Lower leg skin (tissue), 3 donors: ENCODE data around the gene ZNF613.

Source experiments
- CTCF ChIP-seq, 3 donors: fragments of 450-650 bp; IDR thresholded peaks; one replicate each; pipeline ENCODE4 v1.5.1; 2016; ENCODE audit warnings: antibody characterized with exemption in 3 of 3, mild to moderate bottlenecking in 3 of 3, moderate library complexity in 2 of 3
- POLR2A ChIP-seq, 2 donors: fragments of 450-650 bp; IDR thresholded peaks; one replicate each; pipeline ENCODE4 v1.6.1; 2016 to 2017; ENCODE audit warnings: antibody characterized with exemption in 2 of 2, mild to moderate bottlenecking in 1 of 2, moderate library complexity in 1 of 2

- TF ChIP-seq POLR2A (IDR thresholded peaks at IDR 0.05) (no peak), CTCF (IDR thresholded peaks at IDR 0.05) (no peak)
Measured at GRCh38 chr19:51944798-51945552, 17.7 kb downstream of the ZNF613 start.
